HG02642 (cell line): Measurements from ENCODE around the gene TMEM17.
A peak's percentile ranks its signal among the peaks of the same experiment; 100 is the strongest.
"Not testable (repeated sequence)": the region's sequence is repeated elsewhere in the genome, so short reads cannot be mapped to it uniquely, and the experiment has no call there.

Experiments used
- ATAC-seq: cut with Tn5 transposase; IDR thresholded peaks from one replicate; pipeline ENCODE4 v1.9.1; 2021; ENCODE audit warnings: mild to moderate bottlenecking; ENCODE audit not compliant: unreplicated experiment, poor library complexity

Gene TMEM17

DNA sequence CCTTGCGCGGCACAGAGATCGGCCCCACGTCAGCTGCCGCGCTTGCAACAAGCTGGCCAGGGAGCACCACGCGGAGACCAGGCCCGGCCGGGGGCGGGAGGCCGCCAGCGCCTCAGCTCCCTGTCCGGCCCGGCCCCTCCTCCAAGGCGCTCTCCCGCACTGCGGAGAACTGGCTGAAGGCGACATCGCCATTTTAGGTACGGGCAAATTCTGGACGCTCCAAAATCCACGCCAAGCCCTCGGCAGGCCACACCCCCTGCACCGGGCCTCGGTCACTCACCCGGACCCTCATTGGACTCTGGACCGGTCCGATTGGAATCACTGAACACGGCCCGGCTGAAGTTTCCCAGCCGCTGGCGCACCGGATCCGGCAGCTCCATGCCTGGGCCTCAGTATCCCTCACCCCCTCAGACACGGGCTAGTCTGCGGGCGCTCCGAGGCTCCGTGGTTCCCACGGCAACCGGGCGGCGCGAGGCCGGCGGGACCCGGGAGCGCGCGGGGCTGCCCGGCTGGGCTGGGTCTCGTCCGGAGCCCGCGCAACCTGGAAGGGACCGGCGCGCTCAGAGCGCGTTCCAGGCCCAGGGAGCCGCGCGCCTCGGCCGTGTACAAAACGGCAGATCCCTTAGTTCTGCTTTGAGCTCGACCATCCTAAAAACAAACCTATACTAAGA lies at the start of gene TMEM17:
Gene TMEM17, minus strand, starts transcription at position 446 of the 671 bp plus-strand sequence. Its CDS starts 66 bp downstream, at position 380.
- peak; percentile 87 for ATAC-seq

DNA sequence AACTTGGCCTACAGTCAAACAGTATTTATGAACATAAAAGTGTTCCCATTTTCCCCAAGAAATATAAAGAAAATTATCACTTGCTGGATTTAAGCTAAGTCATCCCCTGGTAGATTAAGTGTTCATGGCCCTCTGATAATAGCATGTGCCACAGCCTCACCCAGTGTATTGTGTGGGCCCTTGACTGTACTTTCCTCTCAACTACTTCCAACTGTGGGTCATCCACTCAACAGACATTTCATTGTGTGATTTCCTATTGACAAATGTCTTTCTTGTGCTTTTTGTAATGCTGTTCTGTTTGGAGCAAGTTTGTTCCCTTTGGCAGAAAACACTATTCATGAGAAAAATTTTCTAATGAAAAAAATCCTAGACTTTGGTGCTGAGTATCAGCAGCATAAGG lies 48.4 kb upstream of the TMEM17 start:
- no peak for ATAC-seq

- no peak for ATAC-seq
These were observed 44.5 kb upstream of the TMEM17 start for GRCh38 chr2:62550461-62550860.

GRCh38 chr2:62547854-62548253 lies 41.9 kb upstream of the TMEM17 start:
- ATAC-seq, result no peak

GRCh38 chr2:62545261-62545660 lies 39.3 kb upstream of the TMEM17 start:
- no peak for ATAC-seq

DNA sequence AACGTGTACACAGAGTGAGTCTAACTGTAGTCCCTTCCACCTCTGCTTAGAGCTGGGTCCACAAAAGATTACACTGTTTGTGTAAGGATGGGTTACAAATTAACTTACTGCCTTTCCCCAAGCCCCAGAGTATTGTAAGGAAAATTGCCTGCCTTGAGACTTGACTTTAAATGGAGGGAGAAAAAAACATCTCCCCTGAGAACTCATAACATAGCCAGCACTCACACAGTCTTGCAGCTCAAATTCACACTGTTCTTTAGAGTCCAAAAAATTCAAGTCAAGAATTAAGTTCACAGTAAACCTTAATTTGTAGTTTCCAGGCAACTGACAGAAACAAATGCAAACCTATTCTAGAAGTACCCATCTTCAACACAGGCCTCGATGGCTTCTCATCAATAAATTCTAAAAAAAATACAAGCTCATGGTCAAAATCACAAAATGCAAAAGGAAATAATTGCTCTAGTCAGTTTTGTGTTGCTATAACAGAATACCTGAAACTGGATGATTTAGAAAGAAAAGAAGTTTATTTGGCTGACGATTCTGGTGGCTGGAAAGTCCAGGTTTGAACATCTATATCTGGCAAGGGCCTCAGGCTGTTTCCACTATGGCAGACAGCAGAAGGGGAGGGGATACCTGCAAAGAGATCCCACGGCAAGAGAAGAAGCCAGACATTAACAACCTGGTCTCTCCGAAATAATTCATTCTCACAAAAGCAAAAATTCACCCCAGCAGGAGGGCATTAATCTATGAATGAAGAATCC lies 34.6 kb upstream of the TMEM17 start:
- ATAC-seq, result no peak

- ATAC-seq, result no peak
These were observed 33.8 kb upstream of the TMEM17 start for GRCh38 chr2:62539606-62540407.

DNA sequence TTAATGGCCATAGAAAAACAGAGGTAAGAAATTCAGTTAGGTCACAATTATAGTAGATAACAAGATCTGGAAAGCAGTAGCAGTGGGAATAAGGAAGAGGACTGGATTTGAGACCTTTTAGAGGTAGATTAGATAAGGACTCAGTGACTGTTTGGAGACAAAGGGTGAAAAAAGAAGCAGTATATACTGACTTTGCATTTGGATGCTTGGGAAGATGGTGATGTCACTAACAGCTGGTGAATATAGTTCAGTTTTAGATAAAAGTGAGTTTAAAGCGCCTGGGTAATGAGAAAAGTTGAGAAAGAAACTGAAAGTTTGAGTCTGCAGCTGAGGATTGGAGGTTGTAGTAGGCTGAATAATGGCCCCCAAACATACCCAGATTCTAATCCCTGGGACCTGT lies 32.8 kb upstream of the TMEM17 start:
- ATAC-seq, result no peak

GRCh38 chr2:62537814-62538213 lies 31.8 kb upstream of the TMEM17 start:
- no peak for ATAC-seq

DNA sequence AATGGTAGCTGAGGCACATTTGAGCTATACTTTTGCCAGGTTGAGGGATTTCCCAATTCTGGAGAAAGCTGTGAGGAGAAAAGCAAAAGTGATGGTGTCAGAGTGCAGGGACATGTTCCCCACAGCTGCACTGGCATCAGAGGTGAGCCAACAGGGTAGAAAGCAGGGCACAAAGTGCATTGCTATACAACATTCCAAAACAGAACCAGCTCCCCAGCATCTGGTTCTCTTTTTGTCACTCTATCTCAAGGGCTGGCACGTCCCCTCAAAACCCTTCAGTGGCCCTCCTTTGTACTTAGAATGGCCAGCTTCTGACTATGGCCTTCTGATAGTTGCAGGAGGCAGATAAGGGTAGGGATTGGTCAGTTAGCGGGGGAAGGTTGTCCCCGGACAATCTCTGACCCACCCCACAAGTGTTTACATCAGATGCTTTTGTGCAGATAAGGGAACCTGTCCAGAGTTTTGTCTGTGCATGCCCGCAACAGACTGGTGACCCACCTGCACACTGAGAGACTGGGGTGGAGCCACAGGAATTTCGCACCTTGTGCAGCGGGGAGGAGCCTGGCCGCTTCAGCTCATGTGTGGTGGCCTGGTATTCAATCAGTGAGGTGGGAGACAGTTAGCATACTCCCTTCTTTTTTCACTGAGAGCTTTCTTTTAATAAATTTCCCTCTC lies 31.0 kb upstream of the TMEM17 start:
- no peak for ATAC-seq

DNA sequence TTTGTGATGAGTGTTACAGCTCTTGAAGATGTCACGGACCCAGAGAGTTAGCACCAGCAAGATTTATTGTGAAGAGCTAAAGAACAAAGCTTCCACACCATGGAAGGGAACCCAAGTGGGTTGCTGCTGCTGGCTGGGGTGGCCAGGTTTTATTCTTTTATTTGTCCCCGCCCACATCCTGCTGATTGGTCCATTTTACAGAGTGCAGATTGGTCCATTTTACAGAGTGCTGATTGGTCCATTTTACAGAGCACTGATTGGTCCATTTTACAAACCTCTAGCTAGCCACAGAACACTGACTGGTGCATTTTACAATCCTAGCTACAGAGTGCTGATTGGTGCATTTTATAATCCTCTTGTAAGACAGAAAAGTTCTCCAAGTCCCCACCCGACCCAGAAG lies 29.5 kb upstream of the TMEM17 start:
- ATAC-seq, result not testable (repeated sequence)

- ATAC-seq, result no peak
These were observed 25.6 kb upstream of the TMEM17 start for GRCh38 chr2:62531594-62531993.

DNA sequence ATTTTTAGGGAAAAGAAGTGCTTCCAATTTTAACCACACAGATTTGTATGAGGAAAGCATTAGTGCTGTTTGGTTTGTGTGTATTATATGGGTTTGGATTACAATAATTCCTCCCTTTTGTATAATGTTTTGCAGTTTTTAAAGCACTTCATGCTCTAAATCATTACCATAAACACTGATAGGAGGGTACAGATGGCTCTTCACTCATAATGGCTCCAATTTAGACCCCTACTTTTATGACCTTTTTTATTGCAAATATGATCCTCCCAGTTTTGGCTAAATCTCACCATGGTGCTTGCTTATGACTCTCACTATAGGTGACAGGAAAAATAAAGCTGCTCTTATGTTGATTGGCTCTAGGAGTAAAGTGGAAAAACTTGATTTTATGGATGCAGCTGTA lies 23.8 kb upstream of the TMEM17 start:
- no peak for ATAC-seq

GRCh38 chr2:62527478-62528210 lies 21.6 kb upstream of the TMEM17 start:
- no peak for ATAC-seq

- ATAC-seq, result no peak
These were observed 20.8 kb upstream of the TMEM17 start for GRCh38 chr2:62526531-62527381.

DNA sequence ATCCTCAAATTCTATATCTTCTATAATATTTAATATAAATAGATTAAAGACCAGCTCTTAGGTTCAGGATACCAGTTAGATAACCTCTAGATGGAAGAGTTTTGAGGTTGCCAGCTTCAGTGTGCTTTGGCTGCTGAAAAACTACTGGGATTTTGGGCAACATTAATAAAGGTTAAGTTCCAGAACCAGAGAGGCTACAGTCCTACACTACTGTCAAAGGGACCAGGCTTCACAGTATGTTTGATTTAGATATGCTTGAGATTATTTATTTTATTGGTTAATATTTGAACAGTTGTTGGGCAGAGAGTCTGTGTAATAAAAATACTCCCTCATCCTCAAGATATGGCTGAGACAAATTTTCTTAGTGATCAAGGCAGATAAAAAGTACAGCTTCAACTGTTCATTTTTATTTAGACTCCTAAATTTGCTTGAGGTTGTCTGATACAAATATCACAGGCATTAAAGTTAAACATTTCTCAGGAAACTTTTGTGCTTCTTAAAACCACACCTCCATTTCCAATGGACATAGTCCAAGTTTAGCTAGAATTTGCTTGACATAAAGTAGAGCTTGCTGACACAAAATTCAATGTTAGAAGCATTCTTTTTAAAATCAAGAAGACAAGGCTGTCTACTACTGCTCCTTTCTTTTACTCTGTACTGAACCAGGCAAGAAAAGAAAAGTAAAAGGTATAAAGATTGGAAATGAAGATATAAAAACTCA lies 19.7 kb upstream of the TMEM17 start:
- no peak for ATAC-seq

- no peak for ATAC-seq
These were observed 18.4 kb upstream of the TMEM17 start for GRCh38 chr2:62524293-62524941.

DNA sequence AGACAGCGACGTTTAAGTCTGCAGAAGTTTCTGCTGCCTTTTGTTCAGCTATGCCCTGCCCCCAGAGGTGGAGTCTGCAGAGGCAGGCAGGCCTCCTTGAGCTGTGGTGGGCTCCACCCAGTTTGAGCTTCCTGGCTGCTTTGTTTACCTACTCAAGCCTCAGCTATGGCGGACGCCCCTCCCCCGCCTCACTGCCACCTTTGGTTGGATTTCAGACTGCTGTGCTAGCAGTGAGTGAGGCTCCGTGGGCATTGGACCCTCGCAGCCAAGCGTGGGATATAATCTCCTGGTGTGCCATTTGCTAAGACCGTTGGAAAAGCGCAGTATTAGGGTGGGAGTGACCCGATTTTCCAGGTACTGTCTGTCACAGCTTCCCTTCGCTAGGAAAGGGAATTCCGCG lies 15.1 kb upstream of the TMEM17 start:
- not testable (repeated sequence) for ATAC-seq
